ENCODE measurements around the gene ZMIZ1. TPM values are rescaled to one million over a fixed set of nuclear protein-coding genes. Genes with fewer than 3 reads are reported as not detected.

The ZMIZ1 gene
- total RNA-seq, 1 donor from 2014 or later = 93.9 TPM

DNA sequence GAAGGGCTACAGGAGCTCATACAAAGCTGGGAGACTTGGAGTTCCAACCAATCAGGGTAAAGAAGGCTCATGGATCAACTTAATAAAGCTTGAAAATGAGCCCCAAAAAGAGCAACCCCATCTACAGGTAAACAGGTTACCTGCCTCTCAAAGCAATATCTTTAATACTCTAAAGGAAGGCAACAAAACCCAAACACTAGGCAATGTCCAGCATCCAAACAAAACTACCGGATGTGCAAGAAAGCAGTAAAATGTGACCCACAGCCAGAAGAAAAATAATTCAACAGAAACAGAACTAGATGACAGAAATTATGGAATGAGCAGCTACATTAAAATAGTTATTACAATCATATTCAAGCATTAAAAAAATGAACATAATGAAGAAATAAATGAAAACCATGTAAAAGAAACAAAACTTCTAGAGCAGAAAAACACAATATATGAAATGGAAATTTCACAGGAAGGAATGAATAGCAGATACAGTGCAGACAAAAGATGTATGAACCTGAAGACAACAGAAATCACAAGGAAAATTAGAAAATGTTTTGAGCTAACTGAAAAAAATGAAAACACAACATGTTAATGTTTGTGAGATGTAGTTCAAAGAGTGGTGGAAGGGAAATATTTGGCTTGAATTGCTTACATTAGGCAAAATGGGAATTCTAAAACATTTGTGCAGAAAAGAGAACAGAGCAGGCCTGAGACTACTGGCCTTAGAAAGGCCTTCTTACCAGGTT, 30.5 kb upstream of the ZMIZ1 start:
- ATAC-seq (ENCODE audit: low read depth) = no peak
- Mint-ChIP-seq H3K4me1 (no peaks in the 10 kb centered on the region), H3K4me3 (no peak overlapping the region), H3K27ac (no peak overlapping the region), H3K9me3 (no peaks in the 10 kb centered on the region), H3K27me3 (peaks cover 24% of the 10 kb centered on the region), H3K36me3 (ENCODE audit: low read depth) (no peaks in the 10 kb centered on the region)
- intact Hi-C loops (cut with micrococcal nuclease) = no loop called here
- DNase-seq = no peak
- TF ChIP-seq, protein P1, sequence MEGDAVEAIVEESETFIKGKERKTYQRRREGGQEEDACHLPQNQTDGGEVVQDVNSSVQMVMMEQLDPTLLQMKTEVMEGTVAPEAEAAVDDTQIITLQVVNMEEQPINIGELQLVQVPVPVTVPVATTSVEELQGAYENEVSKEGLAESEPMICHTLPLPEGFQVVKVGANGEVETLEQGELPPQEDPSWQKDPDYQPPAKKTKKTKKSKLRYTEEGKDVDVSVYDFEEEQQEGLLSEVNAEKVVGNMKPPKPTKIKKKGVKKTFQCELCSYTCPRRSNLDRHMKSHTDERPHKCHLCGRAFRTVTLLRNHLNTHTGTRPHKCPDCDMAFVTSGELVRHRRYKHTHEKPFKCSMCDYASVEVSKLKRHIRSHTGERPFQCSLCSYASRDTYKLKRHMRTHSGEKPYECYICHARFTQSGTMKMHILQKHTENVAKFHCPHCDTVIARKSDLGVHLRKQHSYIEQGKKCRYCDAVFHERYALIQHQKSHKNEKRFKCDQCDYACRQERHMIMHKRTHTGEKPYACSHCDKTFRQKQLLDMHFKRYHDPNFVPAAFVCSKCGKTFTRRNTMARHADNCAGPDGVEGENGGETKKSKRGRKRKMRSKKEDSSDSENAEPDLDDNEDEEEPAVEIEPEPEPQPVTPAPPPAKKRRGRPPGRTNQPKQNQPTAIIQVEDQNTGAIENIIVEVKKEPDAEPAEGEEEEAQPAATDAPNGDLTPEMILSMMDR (IDR thresholded peaks at IDR 0.05) = no peak
- CTCF ChIA-PET = no interaction called here
- POLR2A ChIA-PET = no interaction called here

DNA sequence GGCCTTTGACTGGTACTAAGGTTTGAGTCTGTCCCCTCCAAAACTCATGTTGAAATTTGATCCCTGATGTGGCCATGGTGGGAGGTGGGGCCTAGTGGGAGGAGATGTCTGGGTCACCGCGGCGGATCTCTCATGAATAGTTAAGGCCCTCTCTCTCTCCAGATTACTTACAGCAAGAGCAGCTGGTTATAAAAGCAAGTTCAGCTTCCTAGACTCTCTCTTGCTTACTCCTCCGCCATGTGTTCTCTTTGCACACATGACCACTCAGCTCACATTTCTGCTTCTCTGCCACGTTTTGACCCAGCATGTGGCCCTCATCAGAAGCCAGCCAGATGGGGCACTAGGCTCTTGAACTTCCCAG, 29.9 kb upstream of the ZMIZ1 start:
- H3K4me3 Mint-ChIP-seq = no peak overlapping the region
- no peak for DNase-seq
- no peaks in the 10 kb centered on the region for H3K9me3 Mint-ChIP-seq
- TF ChIP-seq, protein P1 (IDR thresholded peaks at IDR 0.05) = no peak
- ATAC-seq (ENCODE audit: low read depth) = no peak
- H3K4me1 Mint-ChIP-seq = no peaks in the 10 kb centered on the region
- no peaks in the 10 kb centered on the region for H3K36me3 Mint-ChIP-seq (ENCODE audit: low read depth)
- H3K27me3 Mint-ChIP-seq = peaks cover 24% of the 10 kb centered on the region
- intact Hi-C loops (cut with micrococcal nuclease) = no loop called here
- ChIA-PET POLR2A (no interaction called here), CTCF (no interaction called here)
- H3K27ac Mint-ChIP-seq = no peak overlapping the region

DNA sequence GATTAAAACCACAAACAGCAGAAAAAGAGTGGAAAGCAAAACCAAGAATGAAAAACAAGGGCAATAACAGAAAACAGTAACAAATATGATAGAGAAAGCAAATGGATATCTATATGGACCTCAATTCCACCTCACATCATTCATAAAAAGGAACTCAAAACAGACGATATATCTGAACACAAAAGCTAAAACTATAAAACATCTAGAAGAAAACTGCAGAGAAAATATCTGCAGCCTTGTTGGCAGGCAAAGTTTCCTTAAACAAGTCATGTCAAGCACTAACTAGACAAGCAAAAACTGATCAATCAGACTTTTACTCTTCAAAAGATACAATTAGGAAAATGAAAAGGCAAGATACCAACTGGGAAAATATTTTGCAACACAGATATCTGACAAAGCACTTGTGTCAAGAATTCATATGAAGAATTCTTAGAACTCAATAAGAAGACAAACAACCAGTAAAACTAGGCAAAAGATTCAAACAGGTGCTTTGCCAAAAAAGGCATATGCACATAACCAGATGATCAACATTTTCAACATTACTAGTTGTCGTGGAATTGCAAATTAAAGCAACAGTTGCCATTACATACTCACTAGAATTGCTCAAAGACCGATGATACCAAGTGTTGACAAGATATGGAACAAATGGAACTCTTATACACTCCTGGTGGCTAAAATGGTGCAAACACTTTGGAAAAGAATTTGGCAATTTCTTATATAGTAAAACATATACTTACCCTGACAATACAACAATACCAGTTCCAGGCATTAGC, 25.9 kb upstream of the ZMIZ1 start:
- no peak overlapping the region for H3K27ac Mint-ChIP-seq
- no peak for DNase-seq
- no peaks in the 10 kb centered on the region for H3K9me3 Mint-ChIP-seq
- peaks cover 5% of the 10 kb centered on the region for H3K27me3 Mint-ChIP-seq
- TF ChIP-seq, protein P1 (IDR thresholded peaks at IDR 0.05) = no peak
- ChIA-PET POLR2A (no interaction called here), CTCF (no interaction called here)
- ATAC-seq (ENCODE audit: low read depth) = no peak
- H3K4me3 Mint-ChIP-seq = no peak overlapping the region
- peaks cover 6% of the 10 kb centered on the region for H3K4me1 Mint-ChIP-seq
- no peaks in the 10 kb centered on the region for H3K36me3 Mint-ChIP-seq (ENCODE audit: low read depth)
- intact Hi-C loops (cut with micrococcal nuclease) = no loop called here

DNA sequence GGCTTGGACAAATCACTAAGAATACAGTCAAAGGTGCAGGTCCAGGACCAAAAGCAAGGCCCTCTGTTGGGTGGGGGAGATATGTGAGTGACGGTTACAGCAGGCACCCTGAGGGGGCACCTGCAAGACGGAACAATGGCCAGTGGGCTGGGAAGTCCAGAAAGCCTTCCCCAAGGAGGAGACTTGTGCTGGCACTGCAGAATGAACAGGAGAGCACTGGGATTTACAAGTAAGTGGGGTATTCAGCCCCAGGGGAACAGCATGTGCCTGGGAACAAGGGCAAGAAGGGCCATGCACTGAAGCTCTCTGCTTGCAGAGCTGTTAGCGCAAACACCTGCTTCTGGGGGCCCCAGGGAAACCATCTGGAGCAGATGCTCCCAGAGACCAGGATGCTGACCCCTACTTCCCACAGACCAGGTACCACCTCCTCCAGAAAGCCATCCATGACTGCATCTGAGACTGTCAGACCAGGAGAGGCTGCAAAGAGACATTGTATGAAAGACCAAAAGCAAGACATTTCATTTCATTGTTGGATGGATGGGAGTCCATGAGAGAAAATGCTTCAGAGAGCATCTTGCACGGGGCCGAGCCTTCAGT, 24.6 kb upstream of the ZMIZ1 start:
- no peak for DNase-seq
- Mint-ChIP-seq H3K36me3 (ENCODE audit: low read depth) (no peaks in the 10 kb centered on the region), H3K4me1 (peaks cover 17% of the 10 kb centered on the region), H3K4me3 (no peak overlapping the region), H3K9me3 (no peaks in the 10 kb centered on the region), H3K27me3 (peaks cover 5% of the 10 kb centered on the region), H3K27ac (no peak overlapping the region)
- ChIA-PET CTCF (no interaction called here), POLR2A (no interaction called here)
- TF ChIP-seq, protein P1 (IDR thresholded peaks at IDR 0.05) = no peak
- intact Hi-C loops (cut with micrococcal nuclease) = no loop called here
- ATAC-seq (ENCODE audit: low read depth) = no peak

DNA sequence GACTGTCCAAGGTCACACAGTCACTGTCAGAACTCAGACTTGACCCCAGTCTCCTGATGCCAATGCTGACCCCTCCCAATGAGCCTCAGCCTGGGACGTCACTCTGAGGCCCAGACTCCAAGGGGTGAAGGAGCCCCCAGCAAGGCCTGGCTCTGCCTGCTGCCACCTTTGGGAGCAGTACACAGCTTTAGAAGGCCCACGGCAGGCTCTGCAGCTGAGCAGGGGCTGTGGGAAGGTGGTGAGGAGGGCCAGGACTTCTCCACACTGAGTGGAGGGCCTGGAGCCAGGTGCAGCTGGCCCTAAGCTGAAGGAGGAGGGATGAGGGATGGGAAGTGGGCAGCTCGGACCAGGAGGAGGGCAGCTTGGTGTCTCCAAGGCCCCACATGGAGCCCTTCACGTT, 23.9 kb upstream of the ZMIZ1 start:
- DNase-seq = no peak
- ATAC-seq (ENCODE audit: low read depth) = no peak
- peaks cover 5% of the 10 kb centered on the region for H3K27me3 Mint-ChIP-seq
- H3K9me3 Mint-ChIP-seq = no peaks in the 10 kb centered on the region
- H3K27ac Mint-ChIP-seq = no peak overlapping the region
- TF ChIP-seq, protein P1 (IDR thresholded peaks at IDR 0.05) = no peak
- no peaks in the 10 kb centered on the region for H3K36me3 Mint-ChIP-seq (ENCODE audit: low read depth)
- intact Hi-C loops (cut with micrococcal nuclease) = no loop called here
- CTCF ChIA-PET = no interaction called here
- peaks cover 19% of the 10 kb centered on the region for H3K4me1 Mint-ChIP-seq
- no peak overlapping the region for H3K4me3 Mint-ChIP-seq
- POLR2A ChIA-PET = no interaction called here
